Frontal cortex (tissue), 4 donors: Measurements from ENCODE around the gene SNX20. TPM values are rescaled to one million over a fixed set of nuclear protein-coding genes. Genes with fewer than 3 reads are reported as not detected.

Source experiments
- DNase-seq, 2 donors: peaks; one replicate each; pipeline ENCODE4 v3.0.0; 2012; ENCODE audit warnings: low spot score in 2 of 2
- FAIRE-seq: peaks from 2 replicates; lab custom pipeline; 2012; peaks lifted over from hg19 to GRCh38; lab: Jason Lieb, UNC
- total RNA-seq: library from RNA; depleted of rRNA; stranded (reverse); fragments of >200 nt; gene quantifications from one replicate; pipeline ENCODE4 v1.2.3, GENCODE V29; 2014
- donor health status: control.
- donor health status: control.
- donor health status: control.

Gene SNX20
- total RNA-seq, 1 donor from 2014 or later = under 0.01 TPM

- DNase-seq = no peak
- FAIRE-seq = no peak
Measured at GRCh38 chr16:50666658-50667496, 14.2 kb downstream of the SNX20 start.

DNA sequence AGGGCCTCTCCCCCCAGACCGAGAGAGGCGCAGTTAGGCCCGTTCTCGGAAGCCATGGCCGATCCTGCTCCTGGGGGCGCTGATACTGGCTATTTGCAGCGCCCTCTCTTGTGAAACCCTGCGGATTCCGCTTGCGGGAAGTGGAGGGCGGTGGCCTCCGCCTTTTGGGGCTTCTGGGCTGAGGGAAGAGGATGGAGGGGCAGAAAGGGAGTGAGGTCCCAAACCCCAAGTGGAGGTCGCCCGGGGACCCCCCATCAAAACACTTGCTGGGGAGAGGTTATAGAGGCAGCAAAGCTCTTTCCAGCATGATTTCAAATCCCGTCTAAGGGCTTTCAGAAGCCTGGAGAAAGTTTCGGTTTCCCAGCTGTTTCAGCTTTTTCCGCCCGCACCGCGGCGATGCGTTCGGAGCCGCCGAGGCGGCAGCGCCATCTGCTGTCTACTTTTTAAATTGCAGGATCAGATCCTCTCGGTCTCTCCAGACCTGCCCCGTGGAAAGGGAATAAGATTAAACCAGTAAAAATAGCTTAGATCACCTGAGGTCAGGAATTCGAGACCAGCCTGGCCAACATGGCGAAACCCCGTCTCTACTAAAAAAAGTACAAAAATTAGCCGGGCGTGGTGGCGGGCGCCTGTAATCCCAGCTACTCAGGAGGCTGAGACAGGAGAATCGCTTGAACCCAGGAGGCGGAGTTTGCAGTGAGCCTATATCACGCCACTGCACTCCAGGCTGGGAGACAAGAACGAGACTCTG lies 15.8 kb downstream of the SNX20 start:
- peak; percentile 31 for FAIRE-seq
- DNase-seq = peak; percentile 57 to 81

GRCh38 chr16:50664270-50664669 lies 16.8 kb downstream of the SNX20 start:
- no peak for DNase-seq
- FAIRE-seq = no peak

GRCh38 chr16:50662306-50662940 lies 18.7 kb downstream of the SNX20 start:
- FAIRE-seq = no peak
- no peak for DNase-seq

DNA sequence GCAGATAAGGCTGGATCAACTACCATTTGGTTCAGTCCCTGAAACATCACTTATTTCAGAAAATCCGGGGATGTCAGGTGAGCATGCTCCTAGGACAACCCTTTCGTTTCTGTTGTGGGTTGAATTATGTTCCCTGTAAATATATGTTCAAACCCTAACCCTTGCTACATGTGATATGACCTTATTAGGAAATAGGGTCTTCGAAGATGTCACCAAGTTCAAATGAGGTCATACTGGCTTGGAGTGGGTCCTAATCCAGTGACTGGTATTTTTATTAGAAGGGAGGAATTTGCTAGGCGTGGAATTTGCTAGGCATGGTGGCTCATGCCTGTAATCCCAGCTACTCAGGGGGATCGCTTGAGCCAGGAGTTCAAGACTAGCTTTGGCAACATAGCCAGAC lies 21.3 kb downstream of the SNX20 start:
- FAIRE-seq (no peak), DNase-seq (no peak)

DNA sequence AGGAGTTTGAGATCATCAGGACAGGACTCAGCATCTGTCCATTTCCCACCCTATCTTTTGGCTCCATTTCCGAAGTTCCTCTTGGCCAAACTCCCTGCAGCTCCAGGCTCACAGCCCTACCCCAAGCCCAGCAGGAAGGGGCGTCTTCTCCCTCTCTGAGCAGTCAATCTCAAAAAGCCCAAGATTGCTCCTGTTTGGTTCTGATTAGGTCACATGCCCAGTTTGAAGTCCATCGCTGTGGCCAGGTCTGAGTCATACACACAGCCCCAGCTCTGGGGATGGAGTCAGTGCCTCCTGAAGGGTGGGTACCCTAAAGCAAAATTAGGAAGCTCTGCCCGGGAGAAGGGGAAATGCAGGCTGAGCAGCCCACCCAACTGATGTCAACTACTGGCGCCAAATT lies 23.9 kb downstream of the SNX20 start:
- no peak for DNase-seq
- no peak for FAIRE-seq

- FAIRE-seq (no peak), DNase-seq (no peak)
Measured at GRCh38 chr16:50655558-50656055, 25.5 kb downstream of the SNX20 start.

GRCh38 chr16:50653633-50654519 lies 27.2 kb downstream of the SNX20 start:
- DNase-seq (no peak), FAIRE-seq (no peak)

- FAIRE-seq (no peak), DNase-seq (no peak)
Measured at GRCh38 chr16:50652836-50653425, 28.2 kb downstream of the SNX20 start.

DNA sequence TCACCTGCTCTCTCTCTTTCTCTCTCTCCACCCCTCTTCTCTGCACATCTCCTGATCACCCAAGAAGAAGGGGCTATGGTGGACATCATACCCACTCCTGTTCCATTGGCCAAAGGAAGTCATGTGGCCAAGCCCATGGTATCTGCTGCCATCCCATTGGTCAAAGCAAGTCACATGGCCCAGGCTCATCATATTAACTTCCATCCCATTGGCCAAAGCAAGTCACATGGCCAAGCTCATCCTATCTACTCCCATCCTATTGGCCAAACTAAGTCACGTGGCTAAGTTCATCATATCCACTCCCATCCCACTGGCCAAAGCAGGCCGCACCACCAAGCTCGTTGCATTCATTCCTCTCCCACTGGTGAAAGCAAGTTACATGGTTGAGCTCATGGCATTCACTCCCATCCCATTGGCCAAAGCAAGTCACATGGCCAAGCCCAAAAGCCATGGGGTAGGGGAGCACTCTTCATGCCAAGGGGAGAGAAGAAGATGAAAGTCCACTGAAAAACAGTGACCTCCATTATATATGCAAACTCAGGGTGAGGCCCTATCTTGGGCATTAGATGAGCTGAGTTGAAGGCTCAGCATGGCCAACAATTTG lies 29.2 kb downstream of the SNX20 start:
- FAIRE-seq (no peak), DNase-seq (no peak)

- no peak for FAIRE-seq
- no peak for DNase-seq
Measured at GRCh38 chr16:50646345-50646744, 34.8 kb downstream of the SNX20 start.

- DNase-seq (no peak), FAIRE-seq (no peak)
Measured at GRCh38 chr16:50645563-50646220, 35.4 kb downstream of the SNX20 start.

GRCh38 chr16:50644729-50645128 lies 36.4 kb downstream of the SNX20 start:
- FAIRE-seq (no peak), DNase-seq (peak; percentile 58 to 71)

GRCh38 chr16:50644245-50644644 lies 36.9 kb downstream of the SNX20 start:
- FAIRE-seq (no peak), DNase-seq (no peak)

DNA sequence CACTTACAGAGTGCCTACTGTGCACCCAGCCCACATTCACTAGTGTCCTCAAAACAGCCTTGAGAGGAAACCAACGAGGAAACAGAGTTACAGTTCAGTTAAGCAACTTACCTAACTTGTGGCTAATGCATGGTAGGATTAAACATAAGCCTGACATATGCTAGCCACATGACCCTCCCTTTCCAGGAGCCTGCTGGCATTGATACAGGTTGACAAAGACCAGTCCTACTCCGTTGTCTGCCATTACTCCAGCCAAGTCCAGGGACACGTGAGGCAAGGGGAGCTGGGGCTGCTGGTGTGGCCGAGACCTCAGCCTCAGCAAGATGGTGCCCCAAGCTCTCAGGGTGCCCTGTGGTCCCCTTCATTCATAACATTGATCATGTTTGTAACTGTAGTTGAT lies 37.9 kb downstream of the SNX20 start:
- no peak for DNase-seq
- no peak for FAIRE-seq

DNA sequence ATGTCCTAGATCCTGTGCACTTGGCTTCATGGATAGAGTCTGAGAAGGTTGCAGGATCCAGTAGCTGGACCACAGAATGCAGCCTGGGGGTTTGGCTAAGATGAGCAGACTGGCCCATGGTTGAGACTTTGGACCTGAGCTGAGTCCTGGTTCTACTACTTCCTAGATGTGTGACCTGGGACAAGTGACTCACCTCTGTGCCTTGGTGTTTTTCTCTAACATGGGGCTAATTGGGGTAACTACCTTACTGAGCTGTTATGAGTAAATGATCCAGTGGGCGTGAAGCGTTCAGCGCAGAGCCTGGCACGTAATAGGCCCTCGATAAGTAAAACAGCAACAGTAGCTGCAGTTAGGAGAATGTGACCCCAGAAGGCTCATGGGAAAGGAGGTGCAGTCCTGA lies 38.8 kb downstream of the SNX20 start:
- FAIRE-seq = no peak

GRCh38 chr16:50641818-50642187 lies 39.3 kb downstream of the SNX20 start:
- FAIRE-seq = no peak
- no peak for DNase-seq

More for the DNA sequence above, 38.8 kb downstream of the SNX20 start:
- no peak for DNase-seq
